Memory B cell (primary cell): ENCODE data around the gene PDE4D.
A peak's percentile ranks its signal among the peaks of the same experiment; 100 is the strongest.

ENCODE experiments used
- ATAC-seq: fragments of 150-1000 bp; cut with Tn5 transposase; 2 replicates; pipeline ENCODE4 v1.10.0; 2021; ENCODE audit warnings: low read depth, mild to moderate bottlenecking, moderate library complexity
- DNase-seq, 2 donors: peaks; one replicate each; pipeline ENCODE4 v3.0.0; 2022; ENCODE audit warnings: low spot score in 2 of 2
- H3K27ac Mint-ChIP-seq: one replicate; pipeline ENCODE4 v1.8.0; 2022; ENCODE audit warnings: mild to moderate bottlenecking, moderate library complexity, mixed read lengths
- H3K27me3 Mint-ChIP-seq: one replicate; pipeline ENCODE4 v1.8.0; 2022; ENCODE audit warnings: mixed read lengths
- H3K36me3 Mint-ChIP-seq: one replicate; pipeline ENCODE4 v1.8.0; 2022; ENCODE audit warnings: mild to moderate bottlenecking, mixed read lengths
- H3K4me1 Mint-ChIP-seq: one replicate; pipeline ENCODE4 v1.8.0; 2022; ENCODE audit warnings: mixed read lengths
- H3K4me3 Mint-ChIP-seq: one replicate; pipeline ENCODE4 v1.8.0; 2022; ENCODE audit warnings: mild to moderate bottlenecking, moderate library complexity, mixed read lengths
- H3K9me3 Mint-ChIP-seq: one replicate; pipeline ENCODE4 v1.8.0; 2022; ENCODE audit warnings: mixed read lengths

The PDE4D gene

GRCh38 chr5:59783264-59783663 lies 110.3 kb downstream of the PDE4D start:
- H3K9me3 Mint-ChIP-seq: no peaks in the 10 kb centered on the region
- H3K27ac Mint-ChIP-seq: no peak overlapping the region
- ATAC-seq (no peak), DNase-seq (no peak)
- no peak overlapping the region for H3K4me3 Mint-ChIP-seq
- H3K36me3 Mint-ChIP-seq: no peaks in the 10 kb centered on the region
- H3K27me3 Mint-ChIP-seq: no peaks in the 10 kb centered on the region
- H3K4me1 Mint-ChIP-seq: peaks cover 2% of the 10 kb centered on the region

GRCh38 chr5:59782856-59783255 lies 110.7 kb downstream of the PDE4D start:
- H3K4me3 Mint-ChIP-seq: no peak overlapping the region
- peaks cover 2% of the 10 kb centered on the region for H3K4me1 Mint-ChIP-seq
- no peak overlapping the region for H3K27ac Mint-ChIP-seq
- H3K27me3 Mint-ChIP-seq: no peaks in the 10 kb centered on the region
- no peaks in the 10 kb centered on the region for H3K36me3 Mint-ChIP-seq
- DNase-seq (no peak), ATAC-seq (no peak)
- H3K9me3 Mint-ChIP-seq: no peaks in the 10 kb centered on the region

GRCh38 chr5:59779453-59779852 lies 114.1 kb downstream of the PDE4D start:
- Mint-ChIP-seq H3K4me3 (no peak overlapping the region), H3K27me3 (no peaks in the 10 kb centered on the region)

GRCh38 chr5:59777028-59777427 lies 116.5 kb downstream of the PDE4D start:
- Mint-ChIP-seq H3K4me1 (no peaks in the 10 kb centered on the region), H3K9me3 (no peaks in the 10 kb centered on the region), H3K36me3 (no peaks in the 10 kb centered on the region), H3K27ac (no peak overlapping the region), H3K4me3 (no peak overlapping the region), H3K27me3 (no peaks in the 10 kb centered on the region)
- DNase-seq (no peak), ATAC-seq (no peak)

More at GRCh38 chr5:59779453-59779852, 114.1 kb downstream of the PDE4D start:
- Mint-ChIP-seq H3K36me3 (no peaks in the 10 kb centered on the region), H3K27ac (no peak overlapping the region), H3K4me1 (peaks cover 2% of the 10 kb centered on the region), H3K9me3 (no peaks in the 10 kb centered on the region)
- ATAC-seq: no peak
- no peak for DNase-seq

- Mint-ChIP-seq H3K27me3 (peaks cover 2% of the 10 kb centered on the region), H3K4me3 (no peak overlapping the region), H3K9me3 (no peaks in the 10 kb centered on the region), H3K36me3 (no peaks in the 10 kb centered on the region), H3K4me1 (peaks cover 3% of the 10 kb centered on the region), H3K27ac (no peak overlapping the region)
- no peak for DNase-seq
- ATAC-seq: no peak
Observed at GRCh38 chr5:59773294-59773693, 120.2 kb downstream of the PDE4D start.

GRCh38 chr5:59772757-59773156 lies 120.8 kb downstream of the PDE4D start:
- no peak overlapping the region for H3K4me3 Mint-ChIP-seq
- ATAC-seq (no peak), DNase-seq (no peak)
- no peaks in the 10 kb centered on the region for H3K9me3 Mint-ChIP-seq
- peaks cover 4% of the 10 kb centered on the region for H3K27me3 Mint-ChIP-seq
- no peaks in the 10 kb centered on the region for H3K36me3 Mint-ChIP-seq
- H3K4me1 Mint-ChIP-seq: peaks cover 6% of the 10 kb centered on the region
- H3K27ac Mint-ChIP-seq: no peak overlapping the region

- Mint-ChIP-seq H3K27me3 (peaks cover 4% of the 10 kb centered on the region), H3K36me3 (no peaks in the 10 kb centered on the region)
- DNase-seq: no peak
Observed at GRCh38 chr5:59772206-59772605, 121.3 kb downstream of the PDE4D start.

GRCh38 chr5:59770953-59771352 lies 122.6 kb downstream of the PDE4D start:
- Mint-ChIP-seq H3K4me3 (no peak overlapping the region), H3K27me3 (peaks cover 4% of the 10 kb centered on the region), H3K9me3 (no peaks in the 10 kb centered on the region), H3K4me1 (peaks cover 8% of the 10 kb centered on the region), H3K27ac (no peak overlapping the region), H3K36me3 (no peaks in the 10 kb centered on the region)
- DNase-seq (no peak), ATAC-seq (no peak)

More at GRCh38 chr5:59772206-59772605, 121.3 kb downstream of the PDE4D start:
- Mint-ChIP-seq H3K4me3 (no peak overlapping the region), H3K27ac (no peak overlapping the region), H3K9me3 (no peaks in the 10 kb centered on the region), H3K4me1 (peaks cover 6% of the 10 kb centered on the region)
- ATAC-seq: no peak

GRCh38 chr5:59769832-59770231 lies 123.7 kb downstream of the PDE4D start:
- ATAC-seq: no peak
- Mint-ChIP-seq H3K4me1 (peaks cover 13% of the 10 kb centered on the region), H3K4me3 (no peak overlapping the region), H3K9me3 (no peaks in the 10 kb centered on the region), H3K27ac (no peak overlapping the region), H3K27me3 (peaks cover 4% of the 10 kb centered on the region), H3K36me3 (no peaks in the 10 kb centered on the region)
- no peak for DNase-seq

GRCh38 chr5:59769041-59769360 lies 124.5 kb downstream of the PDE4D start:
- Mint-ChIP-seq H3K9me3 (no peaks in the 10 kb centered on the region), H3K36me3 (no peaks in the 10 kb centered on the region), H3K27ac (peak overlapping the region; percentile 94), H3K27me3 (peaks cover 4% of the 10 kb centered on the region), H3K4me3 (peak overlapping the region; percentile 94), H3K4me1 (peaks cover 14% of the 10 kb centered on the region)
- DNase-seq: no peak
- no peak for ATAC-seq

GRCh38 chr5:59768152-59769040 lies 125.1 kb downstream of the PDE4D start:
- H3K27ac Mint-ChIP-seq: peak overlapping the region; percentile 94
- peak overlapping the region; percentile 94 for H3K4me3 Mint-ChIP-seq
- H3K27me3 Mint-ChIP-seq: peaks cover 4% of the 10 kb centered on the region
- no peaks in the 10 kb centered on the region for H3K9me3 Mint-ChIP-seq
- DNase-seq (peak; percentile 38 to 46), ATAC-seq (peak; percentile 75)
- no peaks in the 10 kb centered on the region for H3K36me3 Mint-ChIP-seq
- peaks cover 18% of the 10 kb centered on the region for H3K4me1 Mint-ChIP-seq

- H3K4me1 Mint-ChIP-seq: peaks cover 18% of the 10 kb centered on the region
- peak overlapping the region; percentile 94 for H3K4me3 Mint-ChIP-seq
- H3K27ac Mint-ChIP-seq: peak overlapping the region; percentile 94
- H3K36me3 Mint-ChIP-seq: no peaks in the 10 kb centered on the region
- no peak for ATAC-seq
- H3K9me3 Mint-ChIP-seq: no peaks in the 10 kb centered on the region
- DNase-seq: no peak
- peaks cover 4% of the 10 kb centered on the region for H3K27me3 Mint-ChIP-seq
Observed at GRCh38 chr5:59767681-59768151, 125.8 kb downstream of the PDE4D start.

GRCh38 chr5:59767211-59767605 lies 126.3 kb downstream of the PDE4D start:
- Mint-ChIP-seq H3K27me3 (peaks cover 4% of the 10 kb centered on the region), H3K36me3 (no peaks in the 10 kb centered on the region), H3K9me3 (no peaks in the 10 kb centered on the region), H3K4me3 (peak overlapping the region; percentile 94), H3K27ac (peak overlapping the region; percentile 94), H3K4me1 (peaks cover 18% of the 10 kb centered on the region)
- ATAC-seq: no peak
- DNase-seq: no peak

GRCh38 chr5:59766427-59767210 lies 126.9 kb downstream of the PDE4D start:
- peaks cover 4% of the 10 kb centered on the region for H3K27me3 Mint-ChIP-seq
- H3K9me3 Mint-ChIP-seq: no peaks in the 10 kb centered on the region
- peak overlapping the region; percentile 94 for H3K4me3 Mint-ChIP-seq
- H3K36me3 Mint-ChIP-seq: no peaks in the 10 kb centered on the region
- peak overlapping the region; percentile 94 for H3K27ac Mint-ChIP-seq
- no peak for ATAC-seq
- DNase-seq: no peak
- peaks cover 18% of the 10 kb centered on the region for H3K4me1 Mint-ChIP-seq
